ENCODE results near the gene DLX2.

DNA sequence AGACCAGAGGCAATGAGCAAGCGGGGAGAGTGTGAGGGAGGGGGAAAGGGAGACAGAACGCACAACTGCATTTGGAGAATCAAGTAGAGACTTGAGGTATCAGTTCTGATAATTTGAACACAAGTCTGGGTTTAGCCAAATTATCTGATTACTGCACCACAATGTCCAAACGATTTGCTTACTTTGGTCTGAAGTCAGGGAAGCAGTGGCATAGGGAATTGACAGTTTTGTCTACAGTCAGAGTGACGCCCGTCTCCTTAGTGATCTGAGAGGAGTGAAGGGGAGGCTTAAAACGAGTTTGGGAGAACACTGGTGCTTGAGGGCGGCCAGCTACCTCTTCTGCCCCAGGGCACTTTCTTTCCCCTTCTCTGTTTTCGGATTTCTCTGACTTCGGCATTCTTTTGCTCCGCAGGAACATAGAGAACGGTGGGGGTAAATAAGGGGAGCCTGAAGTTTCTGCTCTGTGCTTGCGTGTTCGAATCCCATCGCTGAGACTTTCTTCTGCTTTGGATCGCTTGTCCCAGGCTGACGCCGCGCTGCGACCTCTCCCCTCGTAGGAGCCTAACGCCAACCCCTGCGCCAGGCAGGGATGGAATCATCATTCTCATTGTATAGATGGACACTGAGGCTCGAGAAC lies 2.9 kb upstream of the DLX2 start:
- TF ChIP-seq, protein P1, sequence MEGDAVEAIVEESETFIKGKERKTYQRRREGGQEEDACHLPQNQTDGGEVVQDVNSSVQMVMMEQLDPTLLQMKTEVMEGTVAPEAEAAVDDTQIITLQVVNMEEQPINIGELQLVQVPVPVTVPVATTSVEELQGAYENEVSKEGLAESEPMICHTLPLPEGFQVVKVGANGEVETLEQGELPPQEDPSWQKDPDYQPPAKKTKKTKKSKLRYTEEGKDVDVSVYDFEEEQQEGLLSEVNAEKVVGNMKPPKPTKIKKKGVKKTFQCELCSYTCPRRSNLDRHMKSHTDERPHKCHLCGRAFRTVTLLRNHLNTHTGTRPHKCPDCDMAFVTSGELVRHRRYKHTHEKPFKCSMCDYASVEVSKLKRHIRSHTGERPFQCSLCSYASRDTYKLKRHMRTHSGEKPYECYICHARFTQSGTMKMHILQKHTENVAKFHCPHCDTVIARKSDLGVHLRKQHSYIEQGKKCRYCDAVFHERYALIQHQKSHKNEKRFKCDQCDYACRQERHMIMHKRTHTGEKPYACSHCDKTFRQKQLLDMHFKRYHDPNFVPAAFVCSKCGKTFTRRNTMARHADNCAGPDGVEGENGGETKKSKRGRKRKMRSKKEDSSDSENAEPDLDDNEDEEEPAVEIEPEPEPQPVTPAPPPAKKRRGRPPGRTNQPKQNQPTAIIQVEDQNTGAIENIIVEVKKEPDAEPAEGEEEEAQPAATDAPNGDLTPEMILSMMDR (IDR thresholded peaks at IDR 0.05): no peak
- TF ChIP-seq POLR2AphosphoS5 (IDR thresholded peaks at IDR 0.05) (no peak), POLR2A (IDR thresholded peaks at IDR 0.05) (no peak)
